ENCODE data around the gene DCST2.

The DCST2 gene

DNA sequence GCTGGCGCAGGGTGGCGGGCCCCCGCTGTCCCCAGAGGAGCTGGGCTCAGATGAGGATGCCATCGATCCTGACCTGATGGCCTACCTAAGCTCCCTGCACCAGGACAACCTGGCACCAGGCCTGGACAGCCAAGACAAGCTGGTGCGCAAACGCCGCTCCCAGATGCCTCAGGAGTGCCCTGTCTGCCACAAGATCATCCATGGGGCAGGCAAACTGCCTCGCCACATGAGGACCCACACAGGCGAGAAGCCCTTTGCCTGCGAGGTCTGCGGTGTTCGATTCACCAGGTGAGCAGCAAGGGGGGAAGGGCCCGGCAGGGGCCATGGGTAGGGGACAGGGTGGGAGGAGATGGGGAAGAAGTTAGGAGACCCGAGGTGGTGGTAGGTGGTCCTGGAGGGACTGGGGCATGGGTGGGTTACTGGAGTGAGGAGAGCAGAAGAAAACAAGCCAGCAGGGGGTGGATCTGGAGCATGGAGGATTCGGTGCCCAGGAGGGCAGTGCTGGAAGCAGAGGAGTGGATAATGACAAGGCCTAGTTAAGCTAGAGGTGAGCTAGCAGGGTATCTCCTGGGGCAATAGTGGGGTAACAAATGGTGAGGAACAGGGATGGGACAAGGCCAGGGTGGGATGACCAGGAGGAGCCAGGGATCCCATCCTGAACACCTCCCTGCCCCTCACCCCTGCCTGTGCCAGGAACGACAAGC lies 17.9 kb downstream of the DCST2 start:
- Histone ChIP-seq H2BK12ac (ENCODE audit: low read length) (peak overlapping the region; percentile 5), H3K9ac (ENCODE audit: low read length) (no peak overlapping the region), H3K4ac (ENCODE audit: low read depth, low read length) (no peak overlapping the region), H3K36me3 (ENCODE audit: control insufficient read depth in 1 of 2, insufficient read depth in 2 of 2, low read length in 2 of 2) (peaks cover 31 to 32% of the 10 kb centered on the region in 2 experiments), H3K79me1 (ENCODE audit: low read length) (peaks cover 15% of the 10 kb centered on the region), H2BK120ac (ENCODE audit: insufficient read depth, low read length, poor library complexity) (no peak overlapping the region), H3K4me1 (ENCODE audit: control insufficient read depth in 1 of 2, insufficient read depth in 2 of 2, low read length in 2 of 2) (peaks cover 22 to 25% of the 10 kb centered on the region in 2 experiments), H3K4me3 (ENCODE audit: low read depth, low read length) (peak overlapping the region; percentile 20), H3K14ac (ENCODE audit: low read length) (no peak overlapping the region), H3K27me3 (ENCODE audit: insufficient read depth, low read length) (no peaks in the 10 kb centered on the region), H3K4me2 (ENCODE audit: low read length) (no peak overlapping the region), H4K12ac (ENCODE audit: low read depth, low read length) (peak overlapping the region; percentile 6), H4K91ac (ENCODE audit: low read depth, low read length) (no peak overlapping the region), H2AK5ac (ENCODE audit: low read length) (no peak overlapping the region), H3K79me2 (ENCODE audit: control insufficient read depth, insufficient read depth, low read length, poor library complexity) (no peaks in the 10 kb centered on the region), H3K27ac (ENCODE audit: low read depth, low read length) (no peak overlapping the region), H4K8ac (ENCODE audit: low read depth, low read length) (no peak overlapping the region), H2BK5ac (ENCODE audit: low read depth, low read length, poor library complexity) (no peak overlapping the region), H3K23ac (ENCODE audit: low read length) (no peak overlapping the region), H3K18ac (ENCODE audit: low read length) (no peak overlapping the region), H3K9me3 (ENCODE audit: insufficient read depth, low read depth, low read length) (peaks cover 1% of the 10 kb centered on the region), H2AFZ (ENCODE audit: insufficient read depth, low read length, poor library complexity) (no peak overlapping the region)
- no peak for DNase-seq
- WGBS (ENCODE audit: extremely low coverage, insufficient coverage, insufficient read length): no CpG with 5 or more reads among the region's 16 CpGs

DNA sequence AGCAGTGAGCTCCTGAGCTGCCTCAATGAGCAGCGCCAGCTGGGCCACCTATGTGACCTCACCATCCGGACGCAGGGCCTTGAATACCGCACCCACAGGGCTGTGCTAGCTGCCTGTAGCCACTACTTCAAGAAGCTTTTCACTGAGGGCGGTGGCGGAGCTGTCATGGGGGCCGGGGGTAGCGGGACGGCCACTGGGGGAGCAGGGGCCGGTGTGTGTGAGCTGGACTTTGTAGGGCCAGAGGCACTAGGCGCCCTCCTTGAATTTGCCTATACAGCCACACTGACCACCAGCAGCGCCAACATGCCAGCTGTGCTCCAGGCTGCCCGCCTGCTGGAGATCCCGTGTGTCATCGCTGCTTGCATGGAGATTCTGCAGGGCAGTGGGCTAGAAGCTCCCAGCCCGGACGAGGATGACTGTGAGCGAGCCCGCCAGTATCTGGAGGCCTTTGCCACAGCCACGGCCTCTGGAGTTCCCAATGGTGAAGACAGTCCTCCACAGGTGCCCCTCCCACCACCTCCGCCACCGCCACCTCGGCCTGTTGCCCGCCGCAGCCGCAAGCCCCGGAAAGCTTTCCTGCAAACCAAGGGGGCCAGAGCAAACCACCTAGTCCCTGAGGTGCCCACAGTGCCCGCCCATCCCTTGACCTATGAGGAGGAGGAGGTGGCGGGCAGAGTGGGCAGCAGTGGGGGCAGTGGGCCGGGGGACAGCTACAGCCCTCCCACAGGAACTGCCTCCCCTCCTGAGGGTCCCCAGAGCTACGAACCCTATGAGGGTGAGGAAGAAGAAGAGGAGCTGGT lies 18.7 kb downstream of the DCST2 start:
- no peak overlapping the region for H3K4ac ChIP-seq (ENCODE audit: low read depth, low read length)
- no peak overlapping the region for H3K23ac ChIP-seq (ENCODE audit: low read length)
- no peak overlapping the region for H3K14ac ChIP-seq (ENCODE audit: low read length)
- no peak overlapping the region for H4K12ac ChIP-seq (ENCODE audit: low read depth, low read length)
- no peak overlapping the region for H2BK120ac ChIP-seq (ENCODE audit: insufficient read depth, low read length, poor library complexity)
- H2AK5ac ChIP-seq (ENCODE audit: low read length): no peak overlapping the region
- H3K4me1 ChIP-seq (ENCODE audit: control insufficient read depth in 1 of 2, insufficient read depth in 2 of 2, low read length in 2 of 2): peaks cover 22 to 25% of the 10 kb centered on the region in 2 experiments
- H2AFZ ChIP-seq (ENCODE audit: insufficient read depth, low read length, poor library complexity): no peak overlapping the region
- H4K91ac ChIP-seq (ENCODE audit: low read depth, low read length): no peak overlapping the region
- no peak overlapping the region for H4K8ac ChIP-seq (ENCODE audit: low read depth, low read length)
- no peaks in the 10 kb centered on the region for H3K79me2 ChIP-seq (ENCODE audit: control insufficient read depth, insufficient read depth, low read length, poor library complexity)
- no peak overlapping the region for H2BK12ac ChIP-seq (ENCODE audit: low read length)
- H3K9me3 ChIP-seq (ENCODE audit: insufficient read depth, low read depth, low read length): peaks cover 1% of the 10 kb centered on the region
- no peak overlapping the region for H3K18ac ChIP-seq (ENCODE audit: low read length)
- peaks cover 31 to 32% of the 10 kb centered on the region in 2 experiments for H3K36me3 ChIP-seq (ENCODE audit: control insufficient read depth in 1 of 2, insufficient read depth in 2 of 2, low read length in 2 of 2)
- no peak overlapping the region for H3K27ac ChIP-seq (ENCODE audit: low read depth, low read length)
- no peak overlapping the region for H3K4me3 ChIP-seq (ENCODE audit: low read depth, low read length)
- no peak overlapping the region for H3K9ac ChIP-seq (ENCODE audit: low read length)
- no peak overlapping the region for H2BK5ac ChIP-seq (ENCODE audit: low read depth, low read length, poor library complexity)
- no peaks in the 10 kb centered on the region for H3K27me3 ChIP-seq (ENCODE audit: insufficient read depth, low read length)
- DNase-seq: no peak
- WGBS (ENCODE audit: extremely low coverage, insufficient coverage, insufficient read length): no CpG with 5 or more reads among the region's 31 CpGs
- no peak overlapping the region for H3K4me2 ChIP-seq (ENCODE audit: low read length)
- H3K79me1 ChIP-seq (ENCODE audit: low read length): peaks cover 15% of the 10 kb centered on the region

DNA sequence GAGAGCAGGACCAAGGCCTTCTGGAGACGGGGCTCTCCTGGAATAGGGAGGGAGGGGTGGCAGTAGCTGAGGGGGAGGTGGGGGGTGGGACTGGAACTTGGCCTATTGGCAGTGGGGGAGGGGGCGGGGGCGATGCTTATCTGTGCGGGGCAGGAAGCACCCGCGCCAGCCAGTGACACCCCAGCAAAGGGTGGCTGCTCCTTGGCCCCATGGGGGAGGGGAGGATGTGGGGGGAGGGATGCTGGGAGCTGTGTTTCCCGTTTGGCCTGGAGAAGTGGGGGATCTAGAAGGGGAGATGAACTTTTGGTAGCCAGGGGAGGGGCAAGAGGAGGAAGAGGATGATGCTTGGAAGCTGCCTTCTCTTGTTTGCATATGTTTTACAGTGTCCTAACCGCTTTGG lies 19.9 kb downstream of the DCST2 start:
- Histone ChIP-seq H2AFZ (ENCODE audit: insufficient read depth, low read length, poor library complexity) (no peak overlapping the region), H3K27me3 (ENCODE audit: insufficient read depth, low read length) (no peaks in the 10 kb centered on the region), H2BK12ac (ENCODE audit: low read length) (no peak overlapping the region), H4K12ac (ENCODE audit: low read depth, low read length) (no peak overlapping the region), H3K4me2 (ENCODE audit: low read length) (no peak overlapping the region), H3K23ac (ENCODE audit: low read length) (no peak overlapping the region), H2AK5ac (ENCODE audit: low read length) (no peak overlapping the region), H3K4ac (ENCODE audit: low read depth, low read length) (no peak overlapping the region), H3K4me1 (ENCODE audit: control insufficient read depth in 1 of 2, insufficient read depth in 2 of 2, low read length in 2 of 2) (peaks cover 15 to 20% of the 10 kb centered on the region in 2 experiments), H3K9me3 (ENCODE audit: insufficient read depth, low read depth, low read length) (peaks cover 1% of the 10 kb centered on the region), H3K79me1 (ENCODE audit: low read length) (peaks cover 15% of the 10 kb centered on the region), H2BK120ac (ENCODE audit: insufficient read depth, low read length, poor library complexity) (no peak overlapping the region), H3K18ac (ENCODE audit: low read length) (no peak overlapping the region), H3K79me2 (ENCODE audit: control insufficient read depth, insufficient read depth, low read length, poor library complexity) (peaks cover 3% of the 10 kb centered on the region), H3K9ac (ENCODE audit: low read length) (no peak overlapping the region), H4K8ac (ENCODE audit: low read depth, low read length) (no peak overlapping the region), H2BK5ac (ENCODE audit: low read depth, low read length, poor library complexity) (no peak overlapping the region), H3K27ac (ENCODE audit: low read depth, low read length) (no peak overlapping the region), H3K36me3 (ENCODE audit: control insufficient read depth in 1 of 2, insufficient read depth in 2 of 2, low read length in 2 of 2) (peaks cover 31 to 32% of the 10 kb centered on the region in 2 experiments), H3K14ac (ENCODE audit: low read length) (no peak overlapping the region), H4K91ac (ENCODE audit: low read depth, low read length) (no peak overlapping the region), H3K4me3 (ENCODE audit: low read depth, low read length) (no peak overlapping the region)
- WGBS (ENCODE audit: extremely low coverage, insufficient coverage, insufficient read length): no CpG with 5 or more reads among the region's 8 CpGs
- no peak for DNase-seq

DNA sequence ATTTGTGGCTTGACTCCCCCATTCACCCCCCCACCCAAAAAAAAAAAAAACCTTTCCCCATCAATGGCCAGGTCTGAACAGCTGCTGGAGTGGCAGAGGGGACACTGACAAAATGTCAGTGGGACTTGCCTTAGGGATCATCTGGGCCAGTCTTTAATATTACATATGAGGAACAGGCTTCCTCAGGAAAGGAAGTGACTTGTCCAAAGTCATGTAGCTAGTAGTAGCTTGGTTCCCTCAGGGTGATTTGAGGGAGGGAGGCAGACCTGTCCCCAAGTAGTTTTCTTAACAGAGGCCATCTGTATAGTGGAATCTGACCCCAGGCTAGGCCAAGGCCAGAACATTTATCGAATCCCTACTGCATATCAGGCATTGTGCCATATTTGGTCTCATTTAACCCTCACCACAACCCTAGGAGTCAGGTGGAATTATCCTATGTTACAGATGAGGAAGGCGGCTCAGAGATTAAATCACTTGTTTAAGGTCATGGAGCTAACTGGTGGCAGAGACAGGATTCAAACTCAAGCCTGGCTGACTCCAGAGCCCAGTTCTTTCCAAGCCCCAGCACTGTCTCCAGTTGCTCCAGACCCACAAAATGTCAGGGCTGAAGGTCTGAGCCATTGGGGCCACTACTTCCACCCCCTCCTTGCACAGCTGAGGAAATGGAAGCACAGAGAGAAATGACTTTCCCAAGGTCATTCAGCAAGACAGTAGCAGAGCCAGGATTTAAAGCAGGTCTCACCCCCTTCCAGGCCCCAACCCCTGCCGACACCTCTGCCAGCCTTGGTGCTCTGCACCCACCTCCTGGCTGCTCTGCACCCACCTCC lies 20.6 kb downstream of the DCST2 start:
- no peak overlapping the region for H2AFZ ChIP-seq (ENCODE audit: insufficient read depth, low read length, poor library complexity)
- no peak overlapping the region for H4K12ac ChIP-seq (ENCODE audit: low read depth, low read length)
- no peak overlapping the region for H3K14ac ChIP-seq (ENCODE audit: low read length)
- H3K18ac ChIP-seq (ENCODE audit: low read length): peak overlapping the region; percentile 29
- H3K23ac ChIP-seq (ENCODE audit: low read length): no peak overlapping the region
- no peak overlapping the region for H2BK120ac ChIP-seq (ENCODE audit: insufficient read depth, low read length, poor library complexity)
- no peak overlapping the region for H4K91ac ChIP-seq (ENCODE audit: low read depth, low read length)
- no CpG with 5 or more reads among the region's 3 CpGs for WGBS (ENCODE audit: extremely low coverage, insufficient coverage, insufficient read length)
- H4K8ac ChIP-seq (ENCODE audit: low read depth, low read length): no peak overlapping the region
- no peak overlapping the region for H2BK5ac ChIP-seq (ENCODE audit: low read depth, low read length, poor library complexity)
- peaks cover 1% of the 10 kb centered on the region for H3K9me3 ChIP-seq (ENCODE audit: insufficient read depth, low read depth, low read length)
- peaks cover 3% of the 10 kb centered on the region for H3K79me2 ChIP-seq (ENCODE audit: control insufficient read depth, insufficient read depth, low read length, poor library complexity)
- no peak overlapping the region for H2BK12ac ChIP-seq (ENCODE audit: low read length)
- no peak overlapping the region for H2AK5ac ChIP-seq (ENCODE audit: low read length)
- DNase-seq: no peak
- H3K4me1 ChIP-seq (ENCODE audit: control insufficient read depth in 1 of 2, insufficient read depth in 2 of 2, low read length in 2 of 2): peaks cover 16 to 24% of the 10 kb centered on the region in 2 experiments
- H3K4me2 ChIP-seq (ENCODE audit: low read length): no peak overlapping the region
- H3K4ac ChIP-seq (ENCODE audit: low read depth, low read length): no peak overlapping the region
- H3K27ac ChIP-seq (ENCODE audit: low read depth, low read length): no peak overlapping the region
- peaks cover 14% of the 10 kb centered on the region for H3K79me1 ChIP-seq (ENCODE audit: low read length)
- no peaks in the 10 kb centered on the region for H3K27me3 ChIP-seq (ENCODE audit: insufficient read depth, low read length)
- no peak overlapping the region for H3K9ac ChIP-seq (ENCODE audit: low read length)
- H3K36me3 ChIP-seq (ENCODE audit: control insufficient read depth in 1 of 2, insufficient read depth in 2 of 2, low read length in 2 of 2): peaks cover 31 to 32% of the 10 kb centered on the region in 2 experiments
- H3K4me3 ChIP-seq (ENCODE audit: low read depth, low read length): no peak overlapping the region
